ENCODE results near the gene FUOM.

GRCh38 chr10:133365461-133366129, 7.8 kb upstream of the FUOM start:
- TF ChIP-seq CTCF (IDR thresholded peaks at IDR 0.05) (no peak), POLR2AphosphoS5 (IDR thresholded peaks at IDR 0.05) (no peak)
